Right atrium auricular region (tissue), 2 donors: ENCODE measurements around the gene HOXA10. TPM values are rescaled to one million over a fixed set of nuclear protein-coding genes. Genes with fewer than 3 reads are reported as not detected.
A peak's percentile ranks its signal among the peaks of the same experiment; 100 is the strongest.

ENCODE experiments used
- DNase-seq: peaks from one replicate; pipeline ENCODE4 v3.0.0-alpha.2; 2019; ENCODE audit warnings: low spot score
- H3K27ac ChIP-seq, 2 donors: fragments of 200-600 bp; sonication (generic); 1 replicate in 1 of 2; 2 replicates in 1 of 2; pipeline ENCODE4 v1.5.1; 2016 to 2019
- H3K27me3 ChIP-seq, 2 donors: fragments of 200-600 bp; sonication (generic); one replicate each; pipeline versions ENCODE4 v1.5.1 to v1.6.0; 2017 to 2019
- H3K36me3 ChIP-seq: fragments of 200-600 bp; sonication (generic); one replicate; pipeline ENCODE4 v1.5.1; 2016
- H3K4me1 ChIP-seq, 2 donors: fragments of 200-600 bp; sonication (generic); one replicate each; pipeline versions ENCODE4 v1.5.1 to v1.6.0; 2017 to 2019
- H3K4me3 ChIP-seq, 2 donors: fragments of 200-600 bp; sonication (generic); 1 replicate in 1 of 2; 2 replicates in 1 of 2; pipeline ENCODE4 v1.5.1; 2017 to 2019; ENCODE audit warnings: mild to moderate bottlenecking in 1 of 2, moderate library complexity in 1 of 2
- H3K9me3 ChIP-seq, 2 donors: fragments of 200-600 bp; sonication (generic); one replicate each; pipeline ENCODE4 v1.5.1; 2019
- CTCF ChIP-seq, 2 donors: fragments of 200-600 bp; sonication (generic); IDR thresholded peaks; one replicate each; pipeline ENCODE4 v1.5.1; 2019; ENCODE audit warnings: antibody characterized with exemption in 2 of 2
- total RNA-seq, 2 donors: library from RNA; depleted of rRNA; stranded (reverse); fragments of >200 nt; gene quantifications; one replicate each; pipeline ENCODE4 v1.1.0, GENCODE V29; 2016

HOXA10 gene
- total RNA-seq, 2 donors from 2014 or later = not detected

GRCh38 chr7:27144781-27145164 is 29.3 kb downstream of the HOXA10 start:
- no peak for DNase-seq
- no peaks in the 10 kb centered on the region for H3K36me3 ChIP-seq
- peaks cover 53 to 91% of the 10 kb centered on the region in 2 donors for H3K27me3 ChIP-seq
- peaks cover 0 to 52% of the 10 kb centered on the region in 2 donors for H3K4me1 ChIP-seq
- no peak overlapping the region for H3K4me3 ChIP-seq
- no peak overlapping the region for H3K27ac ChIP-seq
- no peaks in the 10 kb centered on the region for H3K9me3 ChIP-seq
- no peak for TF ChIP-seq CTCF (IDR thresholded peaks at IDR 0.05)

GRCh38 chr7:27143950-27144780 is 30.0 kb downstream of the HOXA10 start:
- Histone ChIP-seq H3K9me3 (no peaks in the 10 kb centered on the region), H3K4me1 (peaks cover 0 to 57% of the 10 kb centered on the region in 2 donors), H3K27me3 (peaks cover 53 to 94% of the 10 kb centered on the region in 2 donors), H3K36me3 (no peaks in the 10 kb centered on the region), H3K4me3 (peak overlapping the region in 1 of 2 donors; percentile 55), H3K27ac (no peak overlapping the region)
- DNase-seq = no peak
- TF ChIP-seq CTCF (IDR thresholded peaks at IDR 0.05) = peak in 1 of 2 donors; percentile 37

GRCh38 chr7:27143023-27143949 is 30.8 kb downstream of the HOXA10 start, which contains the start of gene HOXA5:
Gene HOXA5 (minus strand): TSS chr7:27143681. CDS start chr7:27143607, 74 bp downstream.
- Histone ChIP-seq H3K9me3 (no peaks in the 10 kb centered on the region), H3K4me3 (peak within 1 kb of the TSS; percentile 25 to 55), H3K27me3 (peaks cover 48 to 89% of the 10 kb centered on the region in 2 donors), H3K36me3 (no peaks in the 10 kb centered on the region), H3K4me1 (peaks cover 0 to 54% of the 10 kb centered on the region in 2 donors), H3K27ac (peak within 1 kb of the TSS in 1 of 2 donors; percentile 21)
- no peak for DNase-seq
- peak in 1 of 2 donors; percentile 63 for TF ChIP-seq CTCF (IDR thresholded peaks at IDR 0.05)

GRCh38 chr7:27142580-27143022 is 31.5 kb downstream of the HOXA10 start:
- peak overlapping the region; percentile 25 to 55 for H3K4me3 ChIP-seq
- H3K36me3 ChIP-seq = no peaks in the 10 kb centered on the region
- TF ChIP-seq CTCF (IDR thresholded peaks at IDR 0.05) = no peak
- no peak overlapping the region for H3K27ac ChIP-seq
- H3K27me3 ChIP-seq = peaks cover 48 to 82% of the 10 kb centered on the region in 2 donors
- H3K9me3 ChIP-seq = no peaks in the 10 kb centered on the region
- DNase-seq = no peak
- H3K4me1 ChIP-seq = peaks cover 0 to 47% of the 10 kb centered on the region in 2 donors

GRCh38 chr7:27141923-27142579 is 32.1 kb downstream of the HOXA10 start:
- DNase-seq = no peak
- H3K27ac ChIP-seq = no peak overlapping the region
- H3K27me3 ChIP-seq = peaks cover 46 to 77% of the 10 kb centered on the region in 2 donors
- H3K36me3 ChIP-seq = no peaks in the 10 kb centered on the region
- no peak for TF ChIP-seq CTCF (IDR thresholded peaks at IDR 0.05)
- H3K4me1 ChIP-seq = peaks cover 0 to 43% of the 10 kb centered on the region in 2 donors
- peak overlapping the region; percentile 25 to 55 for H3K4me3 ChIP-seq
- no peaks in the 10 kb centered on the region for H3K9me3 ChIP-seq
